ENCODE data around the gene PRKAR2A.
A peak's percentile ranks its signal among the peaks of the same experiment; 100 is the strongest.
"Not testable (repeated sequence)": the region's sequence is repeated elsewhere in the genome, so short reads cannot be mapped to it uniquely, and the experiment has no call there.

Gene PRKAR2A

GRCh38 chr3:48733752-48734518, 113.7 kb downstream of the PRKAR2A start:
- DNase-seq (ENCODE audit: low read depth, low spot score), result not testable (repeated sequence)

- DNase-seq (ENCODE audit: low read depth, low spot score), result no peak
Measured at GRCh38 chr3:48727511-48727910, 120.2 kb downstream of the PRKAR2A start.

DNA sequence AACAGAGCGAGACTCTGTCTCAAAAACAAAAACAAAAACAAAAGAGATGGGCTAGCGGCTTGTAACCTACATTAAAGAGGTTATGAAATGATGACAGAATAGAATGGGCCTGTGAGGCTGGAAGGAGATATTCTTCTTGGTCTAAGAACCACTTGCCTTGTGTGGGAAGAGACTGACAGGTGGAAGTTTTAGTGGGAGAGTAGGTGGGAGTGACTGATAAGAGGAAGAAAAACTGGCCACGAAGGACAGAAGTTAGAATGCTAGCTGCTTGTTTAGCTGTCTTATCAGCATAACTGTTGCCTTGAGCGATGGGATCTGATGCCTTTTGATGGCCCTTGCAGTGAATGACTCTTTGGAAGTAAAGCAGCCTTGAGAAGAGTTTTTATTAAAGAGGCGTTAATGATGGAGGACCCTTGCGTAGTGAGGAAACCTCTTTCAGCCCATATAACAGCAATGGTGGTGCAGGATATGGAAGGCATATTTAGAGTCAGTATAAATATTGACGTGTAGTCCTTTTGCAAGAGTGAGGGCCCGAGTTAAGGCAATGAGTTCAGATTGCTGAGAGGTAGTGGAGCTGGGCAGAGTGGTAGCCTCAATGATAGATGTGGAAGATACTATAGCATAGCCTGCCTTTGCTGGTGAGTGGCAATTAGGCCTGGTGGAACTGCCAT, 122.4 kb downstream of the PRKAR2A start:
- not testable (repeated sequence) for DNase-seq (ENCODE audit: low read depth, low spot score)

DNA sequence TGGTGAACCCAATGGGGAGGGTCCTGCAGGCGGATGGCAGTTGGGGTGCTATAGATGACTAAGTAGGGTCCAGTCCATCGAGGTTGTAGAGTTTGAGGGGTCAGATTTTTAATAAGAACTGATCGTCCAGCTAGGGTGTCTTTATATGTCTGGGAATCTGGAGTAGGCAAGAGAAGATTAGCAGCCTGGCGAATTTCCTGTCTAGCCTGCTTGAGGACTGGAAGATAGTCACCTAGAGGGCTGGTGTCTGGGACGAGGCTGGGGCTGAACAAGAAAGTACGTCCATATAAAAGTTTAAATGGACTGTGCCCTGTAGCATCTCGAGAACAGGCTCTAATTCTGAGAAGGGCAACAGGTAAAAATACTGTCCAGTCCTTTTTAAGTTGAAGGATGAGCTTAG, 123.9 kb downstream of the PRKAR2A start:
- DNase-seq (ENCODE audit: low read depth, low spot score), result no peak

DNA sequence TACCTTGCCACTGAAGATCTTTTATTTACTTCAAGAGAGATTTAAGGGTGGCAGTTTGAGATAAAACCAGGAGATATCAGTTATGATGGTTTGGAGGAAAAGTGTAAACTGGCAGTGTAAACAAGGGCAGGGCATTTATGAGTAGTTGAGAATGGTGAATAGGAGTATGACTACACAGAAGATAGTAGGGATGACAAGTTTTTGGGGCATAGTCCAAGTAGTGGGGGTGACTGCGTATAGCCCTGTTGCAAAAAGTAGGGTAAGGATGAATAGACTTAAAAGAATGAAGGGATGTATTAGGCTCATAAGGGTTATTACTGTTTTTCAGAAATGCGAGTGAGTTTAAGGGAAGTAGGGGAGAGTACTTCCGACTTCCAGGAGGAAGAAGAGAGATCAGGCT, 124.4 kb downstream of the PRKAR2A start:
- not testable (repeated sequence) for DNase-seq (ENCODE audit: low read depth, low spot score)

GRCh38 chr3:48716982-48717746, 130.5 kb downstream of the PRKAR2A start, which contains the start of gene IP6K2:
TSS of gene IP6K2 (minus strand) at chr3:48717221. CDS start at chr3:48695291, 21,930 bp downstream.
- peak; percentile 91 for DNase-seq (ENCODE audit: low read depth, low spot score)

DNA sequence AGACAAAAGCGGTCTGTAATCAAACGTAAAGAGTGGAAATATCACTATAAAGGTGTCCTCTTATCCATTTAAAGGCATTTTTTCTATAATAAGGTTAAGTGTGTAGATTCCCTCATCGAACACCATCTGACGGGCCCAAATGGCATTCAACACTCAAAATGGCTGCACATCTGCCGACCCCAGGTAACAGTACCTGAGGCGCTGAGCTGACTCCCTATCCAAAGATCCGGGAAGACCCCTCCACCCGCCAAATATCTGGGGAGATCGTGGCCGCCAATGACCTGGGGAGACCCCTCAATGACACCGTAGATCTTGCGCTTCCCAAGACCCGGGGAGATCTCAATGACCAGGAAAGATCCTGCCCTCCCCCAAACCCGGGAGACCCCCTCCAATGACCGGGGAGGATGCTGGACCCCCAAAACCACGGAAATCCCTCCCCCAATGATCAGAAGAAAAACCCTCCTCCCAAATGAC, 131.1 kb downstream of the PRKAR2A start:
- DNase-seq (ENCODE audit: low read depth, low spot score), result no peak

DNA sequence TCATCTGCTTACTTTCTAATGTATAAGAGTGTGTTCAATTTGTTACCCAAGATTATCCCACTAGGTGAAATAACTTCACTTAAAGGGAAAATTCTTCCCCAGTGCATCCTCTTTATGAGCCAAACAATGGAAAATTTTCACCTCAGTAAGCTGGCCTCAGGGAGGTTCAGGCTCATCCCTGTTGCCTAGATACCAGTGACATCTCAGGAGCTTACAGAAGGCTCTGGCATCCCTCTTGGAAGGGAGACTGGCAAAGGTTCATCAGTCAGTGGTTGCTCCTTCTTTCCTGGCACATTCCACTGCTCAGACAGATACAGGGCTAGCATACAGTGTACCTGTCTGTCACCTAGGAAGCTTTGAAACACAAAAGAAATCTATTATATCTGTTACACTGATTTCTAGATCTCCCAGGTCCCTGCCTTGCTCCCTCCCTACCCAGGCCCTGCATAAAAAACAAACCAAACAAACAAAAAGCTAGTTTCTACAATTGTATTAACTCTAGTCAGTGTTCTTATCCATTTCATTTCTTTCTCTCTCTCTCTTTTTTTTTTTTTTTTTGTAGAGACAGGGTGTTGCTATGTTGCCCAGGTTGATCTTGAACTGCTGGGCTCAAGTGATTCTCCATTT, 132.4 kb downstream of the PRKAR2A start:
- DNase-seq (ENCODE audit: low read depth, low spot score), result no peak

DNA sequence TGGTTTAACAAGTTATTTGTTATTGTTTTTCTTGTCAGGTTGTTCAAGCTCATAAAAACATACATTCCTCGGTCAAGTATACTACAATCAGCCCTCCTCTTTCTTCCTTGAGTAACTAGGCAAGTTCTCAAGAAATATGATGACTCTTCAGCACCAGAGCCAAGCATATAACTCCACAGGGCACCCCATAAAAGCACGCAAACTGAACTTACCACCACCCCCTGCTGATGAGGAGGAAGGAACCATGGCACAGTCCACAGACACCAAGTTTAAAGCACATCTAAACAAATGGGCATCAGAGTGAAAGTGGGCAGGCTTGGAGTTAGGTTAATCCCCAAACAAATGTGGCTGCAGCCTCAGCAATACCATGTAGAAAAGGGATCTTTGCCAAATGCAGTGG, 135.9 kb downstream of the PRKAR2A start:
- peak; percentile 17 for DNase-seq (ENCODE audit: low read depth, low spot score)

DNA sequence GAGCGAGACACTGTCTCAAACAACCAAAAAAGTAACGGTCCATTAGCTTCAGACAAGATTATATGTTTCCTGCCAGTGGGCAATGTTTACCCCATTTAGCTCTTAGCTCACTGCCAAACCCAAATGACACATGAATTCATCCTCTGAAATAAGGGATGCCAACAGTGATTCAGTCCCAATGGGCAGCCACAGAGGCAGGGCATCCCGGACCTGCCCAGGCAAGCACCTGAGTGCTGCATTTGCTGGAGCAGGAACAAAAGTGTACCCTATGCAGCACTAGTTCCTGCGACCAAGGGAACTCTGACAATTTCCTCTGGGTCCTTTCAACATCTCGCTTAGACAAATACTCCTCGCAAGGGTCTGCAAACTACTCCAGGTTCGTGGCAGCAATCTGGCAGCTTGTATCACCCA, 138.6 kb downstream of the PRKAR2A start:
- DNase-seq (ENCODE audit: low read depth, low spot score), result no peak

- no peak for DNase-seq (ENCODE audit: low read depth, low spot score)
Measured at GRCh38 chr3:48708481-48708889, 139.2 kb downstream of the PRKAR2A start.

- DNase-seq (ENCODE audit: low read depth, low spot score), result no peak
Measured at GRCh38 chr3:48707157-48707556, 140.5 kb downstream of the PRKAR2A start.

- DNase-seq (ENCODE audit: low read depth, low spot score), result no peak
Measured at GRCh38 chr3:48702320-48702920, 145.3 kb downstream of the PRKAR2A start.

- no peak for DNase-seq (ENCODE audit: low read depth, low spot score)
Measured at GRCh38 chr3:48700731-48701405, 146.8 kb downstream of the PRKAR2A start.

GRCh38 chr3:48698891-48699290, 148.8 kb downstream of the PRKAR2A start:
- no peak for DNase-seq (ENCODE audit: low read depth, low spot score)

DNA sequence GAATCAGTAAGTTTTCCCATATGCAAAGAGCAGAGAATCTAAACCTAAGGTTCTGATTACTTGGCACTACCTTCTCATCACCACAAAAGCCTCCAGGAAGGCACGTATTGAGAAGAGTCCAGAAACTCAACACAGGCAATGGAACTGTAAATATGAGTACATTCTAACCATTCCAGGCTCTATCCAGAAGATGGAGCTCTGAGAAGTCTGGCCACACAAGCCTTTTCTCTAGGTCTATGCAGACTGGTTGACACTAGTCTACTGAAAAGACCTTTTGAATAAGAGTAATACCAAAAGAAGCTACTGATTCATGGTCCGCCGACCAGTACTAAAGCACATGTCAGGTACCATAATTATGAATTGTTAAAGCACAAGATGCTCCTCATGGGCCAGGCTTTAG, 149.7 kb downstream of the PRKAR2A start:
- DNase-seq (ENCODE audit: low read depth, low spot score), result no peak

GRCh38 chr3:48696601-48697000, 151.1 kb downstream of the PRKAR2A start:
- DNase-seq (ENCODE audit: low read depth, low spot score), result no peak
